CD4-positive, alpha-beta T cell treated with Interleukin-12 subunit alpha and Interleukin-12 subunit beta, for 1 hour (primary cell): ENCODE data around the gene EPB41L4B.
"Not testable (repeated sequence)": the region's sequence is repeated elsewhere in the genome, so short reads cannot be mapped to it uniquely, and the experiment has no call there.

ENCODE experiments used
- DNase-seq: peaks from one replicate; pipeline ENCODE4 v3.0.0-alpha.2; 2020

Gene EPB41L4B

GRCh38 chr9:109150925-109151545, 169.8 kb downstream of the EPB41L4B start:
- DNase-seq = no peak

- DNase-seq = no peak
Measured at GRCh38 chr9:109149722-109150121, 171.1 kb downstream of the EPB41L4B start.

- no peak for DNase-seq
Measured at GRCh38 chr9:109149089-109149488, 171.8 kb downstream of the EPB41L4B start.

GRCh38 chr9:109145051-109145450, 175.8 kb downstream of the EPB41L4B start:
- DNase-seq = no peak

- DNase-seq = no peak
Measured at GRCh38 chr9:109143881-109144562, 176.8 kb downstream of the EPB41L4B start.

- no peak for DNase-seq
Measured at GRCh38 chr9:109141375-109141774, 179.5 kb downstream of the EPB41L4B start.

GRCh38 chr9:109139851-109140250, 181.0 kb downstream of the EPB41L4B start:
- no peak for DNase-seq

GRCh38 chr9:109138421-109138820, 182.4 kb downstream of the EPB41L4B start:
- DNase-seq = no peak

GRCh38 chr9:109134167-109134578, 186.7 kb downstream of the EPB41L4B start:
- no peak for DNase-seq

- no peak for DNase-seq
Measured at GRCh38 chr9:109133533-109133932, 187.3 kb downstream of the EPB41L4B start.

- no peak for DNase-seq
Measured at GRCh38 chr9:109132567-109133021, 188.3 kb downstream of the EPB41L4B start.

GRCh38 chr9:109129470-109130197, 191.2 kb downstream of the EPB41L4B start:
- DNase-seq = no peak

- DNase-seq = not testable (repeated sequence)
Measured at GRCh38 chr9:109126671-109127070, 194.2 kb downstream of the EPB41L4B start.

- DNase-seq = no peak
Measured at GRCh38 chr9:109124121-109124520, 196.7 kb downstream of the EPB41L4B start.

GRCh38 chr9:109122726-109123621, 197.9 kb downstream of the EPB41L4B start:
- no peak for DNase-seq
